GM19324 (cell line): ENCODE measurements around the gene DPYSL5.

ENCODE experiments used
- ATAC-seq: cut with Tn5 transposase; IDR thresholded peaks from one replicate; pipeline ENCODE4 v1.9.1; 2021; ENCODE audit warnings: mild to moderate bottlenecking, moderate library complexity; ENCODE audit not compliant: unreplicated experiment, low FRiP score

DPYSL5 gene

DNA sequence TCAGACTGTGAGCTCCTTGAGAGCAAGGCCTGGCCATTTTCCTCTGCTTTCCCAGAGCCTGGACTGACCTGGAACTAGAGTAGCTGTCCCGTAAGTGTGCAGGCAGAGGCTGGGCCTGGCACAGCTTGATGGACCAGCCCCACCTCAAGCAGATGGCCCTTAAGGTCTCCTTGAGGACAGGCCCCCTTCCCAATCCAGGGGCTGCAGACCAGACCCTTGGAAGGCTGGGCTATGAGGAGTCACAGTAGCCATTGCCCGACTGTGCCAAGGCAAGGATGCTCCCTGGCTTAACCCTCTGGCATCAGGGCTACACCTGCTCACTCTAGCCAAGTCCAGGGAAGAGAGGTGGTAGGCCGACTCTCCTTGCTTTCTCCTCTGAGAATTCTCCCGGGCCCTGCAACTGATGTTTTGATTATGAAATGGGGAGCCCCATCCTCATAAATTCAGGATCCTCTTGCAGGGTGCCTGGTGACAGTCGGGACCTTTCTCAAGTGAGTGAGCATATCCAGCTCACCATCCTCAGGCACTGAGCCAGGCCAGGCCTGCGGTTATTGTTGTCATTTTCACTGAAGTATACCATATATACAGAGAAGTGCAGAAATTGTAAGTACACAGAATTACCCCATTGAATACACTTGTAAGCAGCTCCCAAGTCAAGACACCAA, 51.7 kb downstream of the DPYSL5 start:
- ATAC-seq: no peak

DNA sequence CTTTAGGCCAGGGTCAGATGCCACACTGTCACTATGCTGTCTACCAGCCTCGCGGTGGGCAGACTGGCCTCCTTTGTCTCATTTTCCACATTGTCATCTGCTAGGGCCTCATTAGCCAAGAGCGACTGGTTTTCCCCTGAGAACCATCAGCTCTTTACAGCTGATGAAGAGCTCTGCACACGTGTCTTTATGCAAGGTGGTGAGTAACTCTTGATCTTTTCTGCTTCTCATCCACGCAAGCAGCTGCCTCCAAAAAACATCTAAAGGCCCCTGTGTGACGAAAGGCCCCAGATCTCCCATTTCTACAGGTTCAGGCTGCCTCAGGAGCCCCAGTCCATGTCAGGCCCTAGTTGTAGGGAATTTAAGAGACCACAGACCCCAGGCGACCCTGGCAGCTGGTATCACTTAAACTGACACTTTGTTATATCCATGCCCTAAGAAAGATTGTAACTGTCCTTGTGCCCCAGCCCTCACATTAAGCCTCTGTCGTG, 52.9 kb downstream of the DPYSL5 start:
- no peak for ATAC-seq

DNA sequence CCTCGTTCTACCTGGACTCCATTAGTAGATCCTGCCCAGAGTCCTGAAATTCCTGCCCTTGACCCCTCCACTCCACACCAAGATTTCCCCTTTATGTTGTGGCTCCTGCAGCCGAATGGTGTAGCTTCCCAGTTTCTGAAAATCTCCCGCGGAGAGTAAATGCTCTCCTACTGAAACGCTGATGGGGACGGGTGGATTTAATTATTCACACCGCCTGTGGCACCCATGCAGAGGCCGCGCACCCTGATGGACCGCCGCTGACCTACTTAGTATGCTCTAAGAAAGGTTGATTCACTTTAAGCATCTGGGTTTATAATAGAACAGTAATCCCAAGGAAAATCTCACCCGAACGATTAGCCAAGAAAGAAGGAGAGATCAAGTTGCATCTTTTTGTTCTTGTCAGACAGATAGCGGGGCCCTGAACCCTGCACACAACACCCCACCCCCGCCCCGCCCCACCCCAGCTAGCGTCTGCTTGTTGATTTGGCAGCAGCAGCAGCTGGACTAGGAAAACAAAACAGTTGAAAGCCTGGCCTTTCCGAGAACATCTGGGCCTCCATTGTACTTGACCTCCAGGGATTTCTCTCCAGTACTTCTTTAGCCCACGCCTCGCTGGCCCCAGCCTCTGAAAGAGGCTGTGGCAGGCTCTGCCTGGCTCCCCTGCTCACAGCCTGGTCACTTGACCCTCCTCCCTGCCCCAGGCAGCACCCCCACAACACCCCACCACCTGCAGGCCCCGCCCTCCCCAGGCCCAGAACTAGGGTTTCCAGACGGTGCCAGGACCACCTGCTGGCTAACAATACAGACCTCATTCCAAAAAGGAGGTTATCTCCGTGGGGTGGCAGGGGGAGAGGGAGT, 53.6 kb downstream of the DPYSL5 start:
- no peak for ATAC-seq

DNA sequence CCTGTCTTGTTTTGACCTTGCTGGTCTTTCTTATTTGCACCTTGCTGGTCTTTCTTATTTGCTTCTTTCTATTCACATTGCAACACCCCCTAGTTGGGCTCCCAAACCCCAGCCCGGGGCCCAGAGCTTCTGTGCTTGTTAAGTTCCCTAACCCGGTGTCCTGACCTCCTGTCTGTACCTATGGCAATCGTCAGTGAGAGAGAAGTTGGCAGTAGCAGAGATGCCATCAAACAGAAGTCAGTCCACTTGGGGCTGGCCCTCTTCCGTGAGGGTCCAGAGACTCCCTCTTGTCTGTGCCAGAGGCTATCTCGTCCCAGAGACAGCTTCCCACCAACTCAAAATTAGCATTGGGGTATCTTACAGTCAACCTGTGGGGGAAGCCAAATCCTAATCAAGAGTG, 55.7 kb downstream of the DPYSL5 start:
- no peak for ATAC-seq

DNA sequence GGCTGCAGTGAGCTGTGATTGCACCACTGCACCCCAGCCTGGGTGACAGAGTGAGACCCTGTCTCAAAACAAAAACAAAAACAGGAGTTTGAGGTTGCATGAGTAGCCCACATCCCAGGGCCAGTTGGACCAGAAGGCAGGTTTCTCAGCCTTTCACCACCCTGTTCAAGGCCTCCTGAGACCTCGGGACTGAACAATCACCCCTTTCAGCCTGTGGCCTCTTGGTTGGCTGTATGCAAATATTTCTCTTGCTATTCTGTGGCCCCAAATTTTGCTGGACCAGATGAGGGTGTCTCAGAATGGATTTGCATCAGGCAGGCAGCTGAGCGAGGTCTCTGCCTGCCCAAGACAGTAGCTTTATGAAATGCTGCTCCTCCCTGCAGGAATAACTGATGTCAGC, 56.9 kb downstream of the DPYSL5 start:
- peak; percentile 77 for ATAC-seq

DNA sequence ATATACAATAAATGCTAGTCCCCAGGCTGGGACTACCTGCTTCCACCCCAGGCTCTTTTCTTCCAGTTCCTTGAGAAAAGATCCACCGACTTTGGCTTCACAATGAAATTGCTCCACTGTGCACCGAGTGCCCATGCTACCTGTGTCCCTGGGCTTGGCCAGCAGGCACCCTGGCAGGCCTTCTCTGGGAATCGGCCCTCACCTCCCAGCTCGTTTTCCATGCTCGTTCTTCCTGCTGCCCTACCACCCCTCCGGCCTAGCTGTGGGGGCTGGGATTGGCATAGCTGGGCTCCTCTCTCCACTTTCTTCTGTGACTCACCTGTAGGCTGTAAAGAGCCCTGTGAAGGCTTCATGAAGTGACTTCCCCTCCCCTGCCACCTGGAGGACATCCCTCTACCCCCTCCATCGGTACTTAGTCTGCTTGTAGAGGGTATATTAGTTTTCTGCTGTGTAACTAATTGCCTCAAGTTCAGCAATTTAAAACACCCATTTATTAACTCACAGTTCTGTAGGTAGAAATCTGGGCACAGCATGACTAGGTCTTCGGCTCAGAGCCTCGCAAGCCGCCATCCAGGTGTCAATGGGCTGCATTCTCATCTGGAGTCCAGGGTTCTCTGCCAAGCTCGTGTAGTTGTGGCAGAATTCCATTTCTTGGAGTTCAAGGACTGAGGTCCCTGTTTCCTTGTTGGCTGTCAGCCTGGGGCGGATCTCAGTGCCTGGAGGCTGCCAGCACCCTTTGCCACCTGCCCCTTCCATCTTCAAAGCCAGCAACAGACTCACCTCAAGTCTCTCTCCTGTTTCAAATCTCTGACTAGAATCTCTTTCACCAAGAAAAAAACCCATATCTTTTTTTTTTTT, 57.6 kb downstream of the DPYSL5 start:
- ATAC-seq: no peak

DNA sequence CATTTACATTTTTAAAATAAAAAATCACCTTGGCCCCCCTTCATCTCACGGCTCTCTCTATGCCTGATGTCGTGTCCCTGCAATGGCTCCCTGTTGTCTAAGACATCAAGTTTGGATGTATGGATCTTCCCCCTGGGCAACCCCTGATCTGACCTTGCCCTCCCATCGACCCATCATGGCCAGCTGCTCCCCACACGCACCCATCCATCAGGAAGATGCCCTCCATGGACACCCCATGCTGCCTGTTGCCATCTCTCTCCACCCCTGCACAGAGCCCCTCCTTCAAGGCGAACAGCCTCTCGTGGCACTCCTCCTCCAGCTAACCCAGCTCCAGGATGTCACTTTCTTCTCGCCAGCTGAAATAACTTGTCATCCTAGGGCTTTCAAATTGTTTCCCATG, 59.5 kb downstream of the DPYSL5 start:
- ATAC-seq: no peak

DNA sequence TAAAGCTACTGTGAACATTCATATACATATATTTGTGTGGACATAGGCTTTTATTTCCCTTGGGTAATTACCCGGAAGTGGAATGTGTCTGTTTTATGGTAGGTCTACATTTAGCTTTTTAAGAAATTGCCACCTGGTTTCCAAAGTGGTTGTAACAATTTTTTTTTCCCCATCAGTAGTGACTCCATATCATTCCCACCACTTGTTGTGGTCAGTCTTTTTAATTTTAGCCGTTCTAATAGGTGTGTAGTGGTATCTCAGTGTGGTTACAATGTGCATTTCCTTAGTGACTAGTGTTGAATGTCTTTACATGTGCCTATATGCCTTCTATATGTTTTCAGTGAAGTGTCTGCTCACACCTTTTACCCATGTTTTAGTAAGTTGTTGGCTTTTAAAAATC, 62.2 kb downstream of the DPYSL5 start:
- ATAC-seq: no peak

DNA sequence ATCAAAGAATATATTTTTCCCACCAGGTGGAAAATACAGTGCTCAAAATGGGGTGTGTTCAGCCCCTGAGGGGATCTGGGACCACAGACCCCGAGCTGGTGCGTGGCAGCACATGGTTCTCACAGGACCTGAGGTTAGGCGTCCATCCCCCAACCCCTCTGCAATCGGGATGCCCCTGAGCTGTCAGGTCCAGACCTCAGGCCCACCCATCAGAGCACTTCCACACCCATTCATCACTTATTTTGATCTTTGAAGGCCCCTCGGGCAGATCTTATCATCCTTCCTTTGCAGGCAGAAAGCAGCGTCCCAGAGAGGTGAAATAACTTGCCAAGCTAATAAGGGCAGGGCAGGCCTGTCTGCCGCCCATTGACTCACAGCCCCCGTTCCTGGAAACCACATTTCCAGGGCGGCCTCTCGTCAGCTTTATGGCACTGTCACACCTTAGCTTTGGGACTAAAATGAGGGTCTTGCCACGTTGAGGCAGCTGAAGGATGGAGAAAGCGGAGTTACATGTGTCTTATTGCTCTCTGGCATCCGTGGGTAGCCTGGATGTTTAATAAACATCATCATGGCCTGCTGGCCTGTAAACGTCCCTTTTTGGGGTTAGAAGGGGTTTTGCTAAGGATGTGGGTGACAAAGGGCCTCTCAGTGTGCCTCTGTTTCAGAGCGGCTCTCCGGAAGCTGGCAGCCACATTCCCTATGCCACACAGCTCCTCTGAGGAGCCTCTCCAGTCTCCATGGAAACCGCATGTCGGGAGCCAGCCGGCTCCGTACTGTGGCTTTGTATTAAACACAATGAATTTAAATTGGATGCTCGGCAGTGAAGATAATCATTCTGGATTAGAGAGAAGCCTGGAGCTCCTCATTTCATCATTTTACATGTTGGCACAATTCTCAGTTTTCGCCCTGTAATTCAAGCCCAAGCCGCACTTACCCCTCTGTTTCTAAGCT, 64.3 kb downstream of the DPYSL5 start:
- no peak for ATAC-seq

DNA sequence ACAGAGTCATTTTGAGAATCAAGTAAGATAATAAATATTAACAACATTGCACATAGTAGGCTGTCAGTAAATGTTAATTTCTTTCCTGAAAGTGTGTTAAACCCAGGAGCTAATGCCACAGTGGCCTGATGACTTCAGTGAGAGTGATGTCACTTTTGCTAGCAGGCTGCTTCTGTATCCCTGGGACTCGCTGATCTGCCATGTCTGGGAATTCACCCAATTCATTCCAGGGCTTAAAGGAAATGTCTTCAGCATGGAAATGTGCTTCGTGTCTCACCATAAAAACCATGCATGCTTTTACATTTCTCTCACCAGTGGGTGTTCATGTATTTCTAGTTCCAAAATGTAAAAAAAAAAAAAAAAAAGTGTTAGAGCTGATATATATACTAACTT, 65.7 kb downstream of the DPYSL5 start:
- ATAC-seq: no peak

DNA sequence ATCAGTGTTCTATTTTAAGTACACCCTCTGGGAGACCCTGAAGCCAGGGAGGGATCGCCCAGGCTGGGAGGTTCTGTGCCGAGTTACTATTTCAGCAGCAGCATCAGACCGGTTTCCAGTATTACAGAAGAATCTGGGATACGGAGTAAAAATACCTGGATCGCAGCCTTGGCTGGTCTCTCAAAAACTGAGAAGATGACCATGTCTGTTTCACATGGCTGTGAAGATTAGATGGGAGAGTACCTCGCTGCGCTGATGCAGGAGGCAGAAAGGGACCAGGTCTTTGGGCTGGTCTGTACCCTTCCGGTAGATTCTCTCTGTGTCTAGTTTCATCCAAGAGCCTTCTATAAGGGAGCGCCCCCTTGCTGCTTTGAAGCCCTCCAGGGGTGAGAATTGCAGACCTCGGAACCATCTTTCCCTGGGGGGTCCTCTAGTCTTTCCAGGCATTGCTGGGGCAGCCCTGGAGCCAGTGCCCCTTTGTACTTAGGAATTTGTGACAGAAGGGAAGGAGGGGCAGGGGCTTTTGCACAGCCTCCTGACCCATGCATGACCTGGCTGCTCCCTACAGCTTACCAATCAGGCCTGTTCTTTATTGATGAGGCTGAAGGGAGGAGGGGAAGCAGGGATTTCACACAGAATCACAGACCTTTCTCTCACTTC, 66.2 kb downstream of the DPYSL5 start:
- no peak for ATAC-seq

DNA sequence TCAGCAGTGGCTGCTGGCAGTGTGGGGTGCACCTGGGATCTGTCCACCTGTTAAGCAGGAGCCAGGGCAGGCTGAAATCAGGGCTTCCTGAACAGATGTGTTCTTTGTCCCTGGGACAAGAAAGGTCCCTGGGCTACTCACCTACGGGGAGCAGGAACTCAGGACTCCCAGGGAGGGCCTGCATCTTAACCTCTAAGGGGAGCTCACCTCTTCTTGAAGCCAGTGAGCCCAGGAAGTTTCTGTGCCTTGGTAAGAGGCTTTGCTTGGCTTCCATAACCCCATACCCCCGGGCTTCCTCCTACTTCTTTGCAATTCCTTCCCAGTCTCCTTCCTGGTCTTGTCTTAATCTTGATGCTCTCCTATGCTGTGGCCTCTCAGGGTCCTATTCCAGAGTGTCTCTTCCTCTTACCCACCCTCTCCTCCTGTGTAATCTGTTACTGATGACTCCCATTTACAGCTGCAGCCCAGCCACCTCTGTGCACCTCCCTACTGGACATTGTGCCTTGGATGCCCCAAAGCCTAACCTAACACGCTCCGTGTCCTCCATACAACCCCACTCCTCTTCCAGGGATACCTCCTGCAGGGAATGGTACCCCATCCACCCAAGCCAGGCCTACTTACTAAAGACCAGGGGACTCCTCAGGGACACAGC, 66.9 kb downstream of the DPYSL5 start:
- no peak for ATAC-seq

DNA sequence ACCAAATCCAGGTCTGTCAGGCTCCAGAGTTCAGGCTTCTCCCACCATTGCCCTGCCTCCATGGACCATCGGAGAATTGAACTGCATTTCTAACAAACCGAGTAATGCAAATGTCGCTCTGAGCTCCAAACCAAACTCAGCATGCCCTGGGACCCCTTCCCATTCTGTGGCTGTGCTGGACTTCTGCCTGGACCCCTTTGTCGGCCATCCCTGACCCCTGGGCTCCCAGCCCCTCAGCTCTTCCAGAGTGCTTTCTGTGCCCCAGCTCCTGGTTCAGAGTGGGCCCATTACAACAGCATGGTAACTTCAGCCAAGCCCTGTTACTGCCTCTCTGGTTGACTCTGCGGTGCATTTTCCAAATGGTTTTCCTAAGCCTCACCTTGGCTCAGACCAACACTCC, 67.4 kb downstream of the DPYSL5 start:
- ATAC-seq: no peak

DNA sequence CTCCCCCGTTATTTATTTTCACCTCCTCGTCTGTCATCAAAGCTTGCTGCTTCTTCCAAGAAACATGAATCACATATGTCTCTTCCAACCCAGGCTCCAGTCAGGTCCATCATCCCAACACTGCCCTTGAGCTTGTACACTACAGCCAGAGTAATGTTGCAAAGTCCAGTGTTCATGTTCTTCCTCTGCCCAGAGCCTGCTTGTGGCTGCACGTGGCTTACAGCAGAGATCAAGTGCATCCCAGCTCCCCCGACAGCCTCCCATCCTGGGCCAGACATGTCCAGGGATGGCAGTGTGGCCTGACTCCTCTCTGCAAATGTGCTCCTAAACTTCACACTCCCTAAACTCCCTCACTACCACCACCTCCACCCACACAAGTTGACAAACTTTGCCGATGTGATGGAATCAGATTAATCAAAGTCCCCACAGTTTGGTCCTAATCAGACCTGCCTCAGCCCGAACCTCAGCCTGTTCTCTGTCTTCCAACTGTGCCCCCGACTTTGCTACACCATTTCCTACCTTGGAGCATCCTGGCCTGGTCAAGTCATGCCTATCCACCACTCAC, 68.3 kb downstream of the DPYSL5 start:
- no peak for ATAC-seq

DNA sequence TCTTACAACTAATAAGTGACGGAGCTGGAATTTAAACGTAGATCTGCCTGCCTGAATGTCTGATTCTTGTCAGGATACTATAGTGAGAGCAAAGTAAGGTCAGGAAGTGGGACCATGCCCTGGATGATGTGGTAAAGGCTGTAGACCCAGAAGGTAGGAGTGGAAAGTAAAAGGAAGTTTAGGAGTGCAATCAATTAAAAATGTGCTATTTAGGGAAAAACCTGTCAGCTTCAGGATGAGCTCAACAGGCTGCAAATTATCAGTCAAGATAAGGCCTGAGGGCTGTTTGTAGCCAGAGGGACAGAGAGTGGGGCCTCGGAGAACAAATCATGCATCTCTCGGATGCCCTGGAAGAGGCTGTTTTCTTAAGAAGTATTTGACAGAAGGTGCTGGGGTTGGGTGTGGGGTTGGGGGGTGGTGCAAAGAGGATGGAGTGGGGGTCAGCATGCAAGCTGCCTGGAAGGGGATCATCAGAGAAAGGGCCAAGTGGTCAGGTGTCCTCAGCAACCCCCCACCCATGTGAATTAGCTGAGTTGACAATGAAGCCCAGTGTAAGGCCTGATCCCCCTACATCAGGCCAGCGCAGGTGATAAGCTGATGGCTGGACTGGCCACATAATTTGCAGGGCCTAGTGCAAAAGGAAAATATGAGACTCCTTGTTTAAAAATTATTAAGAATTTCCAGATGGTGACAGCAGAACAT, 69.4 kb downstream of the DPYSL5 start:
- ATAC-seq: no peak

DNA sequence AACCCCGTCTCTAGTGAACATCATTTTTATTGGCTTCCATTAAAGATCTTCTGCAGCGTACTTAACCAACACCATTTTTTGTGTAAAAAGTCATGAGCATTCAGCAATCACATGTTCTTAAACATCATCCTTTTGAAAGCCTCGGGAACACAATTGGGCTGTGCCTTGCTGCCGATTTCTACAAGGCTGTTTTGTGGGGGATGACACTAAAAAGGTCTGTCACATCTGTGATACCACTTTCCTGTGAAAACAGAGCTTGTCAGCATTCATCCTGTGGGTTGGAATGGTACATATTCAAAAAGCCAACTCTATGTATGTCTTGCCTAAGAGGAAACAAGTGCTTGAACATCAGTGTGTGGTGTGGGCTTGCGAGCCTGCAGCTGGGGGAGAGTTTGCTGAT, 73.4 kb downstream of the DPYSL5 start:
- no peak for ATAC-seq

DNA sequence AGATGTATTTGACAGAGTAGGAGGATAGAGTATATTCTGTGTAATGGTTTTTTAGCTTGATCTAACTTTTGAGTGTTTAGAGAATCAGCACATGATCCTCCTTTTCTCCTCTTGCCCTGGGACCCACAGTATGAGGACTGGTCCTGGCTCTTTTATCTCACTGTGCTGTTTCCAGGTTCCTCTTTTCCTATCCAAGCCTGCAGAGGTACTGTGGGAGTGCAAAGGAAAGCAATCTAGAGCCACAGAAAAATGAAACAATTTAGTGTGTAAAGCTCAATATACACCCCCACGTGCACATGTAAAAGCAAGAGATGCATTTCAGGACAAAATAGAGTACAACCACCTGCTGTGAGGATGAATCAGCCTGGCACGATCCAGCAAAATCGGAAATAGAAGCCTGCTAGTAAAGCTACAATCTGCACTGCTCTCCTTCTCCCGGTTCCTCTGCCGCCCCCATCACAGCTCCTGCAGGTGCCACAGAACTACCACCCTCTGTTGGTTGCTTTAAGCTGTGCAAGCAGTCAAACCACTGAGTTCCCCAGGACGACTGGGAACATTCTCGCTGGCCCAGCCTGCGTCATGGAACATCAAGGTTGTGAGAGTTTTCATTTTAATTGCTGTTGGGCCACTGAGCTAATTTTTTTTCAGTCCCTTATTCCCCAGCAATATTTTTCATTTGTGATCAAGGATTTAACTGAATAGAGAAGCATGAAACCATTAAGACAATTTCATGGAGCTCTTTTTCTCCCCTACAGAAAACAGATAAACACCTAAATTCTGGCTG, 74.7 kb downstream of the DPYSL5 start:
- ATAC-seq: no peak
